DND-41 (cell line): ENCODE data around the gene CD207.

ENCODE experiments used
- ATAC-seq: fragments of 200-7000 bp; cut with Tn5 transposase; 3 replicates; pipeline ENCODE4 v1.9.1; 2021; ENCODE audit warnings: low read depth; ENCODE audit not compliant: insufficient read depth
- DNase-seq: peaks from one replicate; pipeline ENCODE4 v3.0.0-alpha.2; 2020
- H2AFZ ChIP-seq: 2 replicates; pipeline ENCODE4 v1.6.0; 2012; ENCODE audit warnings: low read depth, low read length
- H3K27ac ChIP-seq: 2 replicates; pipeline ENCODE4 v1.5.1; 2012; ENCODE audit warnings: low read length, inconsistent platforms
- H3K27me3 ChIP-seq: fragments of 200-600 bp; sonication (generic); 2 replicates; pipeline ENCODE4 v1.6.0; 2012; ENCODE audit warnings: low read length, mild to moderate bottlenecking, inconsistent platforms; ENCODE audit not compliant: insufficient read depth, poor library complexity
- H3K36me3 ChIP-seq: 2 replicates; pipeline ENCODE4 v1.5.1; 2012; ENCODE audit warnings: low read length, inconsistent platforms; ENCODE audit not compliant: insufficient read depth
- H3K4me1 ChIP-seq: 2 replicates; pipeline ENCODE4 v1.5.1; 2012; ENCODE audit warnings: mild to moderate bottlenecking, low read length; ENCODE audit not compliant: insufficient read depth
- H3K4me2 ChIP-seq: 2 replicates; pipeline ENCODE4 v1.6.0; 2012; ENCODE audit warnings: mild to moderate bottlenecking, moderate library complexity, low read length, inconsistent platforms; ENCODE audit not compliant: insufficient read depth
- H3K4me3 ChIP-seq, 2 experiments: fragments of 200-600 bp in 1 of 2; shearing (Covaris generic) in 1 of 2; 2 replicates each; pipeline ENCODE4 v1.5.1; 2012 to 2016; ENCODE audit warnings: inconsistent platforms in 2 of 2, low read length in 2 of 2, mild to moderate bottlenecking in 2 of 2, low read depth in 1 of 2, moderate library complexity in 1 of 2
- H3K79me2 ChIP-seq: 2 replicates; pipeline ENCODE4 v1.6.0; 2012; ENCODE audit warnings: low read length, inconsistent platforms; ENCODE audit not compliant: insufficient read depth
- H3K9ac ChIP-seq: 2 replicates; pipeline ENCODE4 v1.6.0; 2012; ENCODE audit warnings: low read depth, mild to moderate bottlenecking, inconsistent platforms, low read length, moderate library complexity
- H3K9me3 ChIP-seq: 2 replicates; pipeline ENCODE4 v1.5.1; 2012; ENCODE audit warnings: low read length, moderate library complexity, mild to moderate bottlenecking, inconsistent platforms; ENCODE audit not compliant: insufficient read depth, severe bottlenecking
- H4K20me1 ChIP-seq: 2 replicates; pipeline ENCODE4 v1.6.0; 2012; ENCODE audit warnings: low read length; ENCODE audit not compliant: insufficient read depth
- EZH2 ChIP-seq: IDR thresholded peaks from 3 replicates; pipeline ENCODE4 v1.6.1; 2012; ENCODE audit warnings: borderline replicate concordance, low read depth, mild to moderate bottlenecking, moderate library complexity, low read length, inconsistent platforms; ENCODE audit not compliant: severe bottlenecking
- TF ChIP-seq, protein P1 (sequence below): IDR thresholded peaks from 2 replicates; pipeline ENCODE4 v1.5.1; 2012; ENCODE audit warnings: borderline replicate concordance, low read length, moderate library complexity, mild to moderate bottlenecking; ENCODE audit not compliant: poor library complexity, severe bottlenecking; ENCODE audit errors: extremely low read depth

The CD207 gene

GRCh38 chr2:70832386-70832785, 3.2 kb downstream of the CD207 start:
- Histone ChIP-seq H2AFZ (no peak overlapping the region), H3K4me3 (no peak overlapping the region), H3K79me2 (no peaks in the 10 kb centered on the region), H3K27ac (no peak overlapping the region), H4K20me1 (peaks cover 2% of the 10 kb centered on the region; the same call in 1 of the 2 replicates), H3K36me3 (no peaks in the 10 kb centered on the region), H3K4me2 (no peak overlapping the region), H3K4me1 (no peaks in the 10 kb centered on the region), H3K27me3 (peaks cover 10% of the 10 kb centered on the region), H3K9me3 (no peaks in the 10 kb centered on the region), H3K9ac (no peak overlapping the region)
- TF ChIP-seq, protein P1, sequence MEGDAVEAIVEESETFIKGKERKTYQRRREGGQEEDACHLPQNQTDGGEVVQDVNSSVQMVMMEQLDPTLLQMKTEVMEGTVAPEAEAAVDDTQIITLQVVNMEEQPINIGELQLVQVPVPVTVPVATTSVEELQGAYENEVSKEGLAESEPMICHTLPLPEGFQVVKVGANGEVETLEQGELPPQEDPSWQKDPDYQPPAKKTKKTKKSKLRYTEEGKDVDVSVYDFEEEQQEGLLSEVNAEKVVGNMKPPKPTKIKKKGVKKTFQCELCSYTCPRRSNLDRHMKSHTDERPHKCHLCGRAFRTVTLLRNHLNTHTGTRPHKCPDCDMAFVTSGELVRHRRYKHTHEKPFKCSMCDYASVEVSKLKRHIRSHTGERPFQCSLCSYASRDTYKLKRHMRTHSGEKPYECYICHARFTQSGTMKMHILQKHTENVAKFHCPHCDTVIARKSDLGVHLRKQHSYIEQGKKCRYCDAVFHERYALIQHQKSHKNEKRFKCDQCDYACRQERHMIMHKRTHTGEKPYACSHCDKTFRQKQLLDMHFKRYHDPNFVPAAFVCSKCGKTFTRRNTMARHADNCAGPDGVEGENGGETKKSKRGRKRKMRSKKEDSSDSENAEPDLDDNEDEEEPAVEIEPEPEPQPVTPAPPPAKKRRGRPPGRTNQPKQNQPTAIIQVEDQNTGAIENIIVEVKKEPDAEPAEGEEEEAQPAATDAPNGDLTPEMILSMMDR, result no peak
- TF ChIP-seq EZH2, result no peak
- ATAC-seq, result no peak
- DNase-seq, result no peak

DNA sequence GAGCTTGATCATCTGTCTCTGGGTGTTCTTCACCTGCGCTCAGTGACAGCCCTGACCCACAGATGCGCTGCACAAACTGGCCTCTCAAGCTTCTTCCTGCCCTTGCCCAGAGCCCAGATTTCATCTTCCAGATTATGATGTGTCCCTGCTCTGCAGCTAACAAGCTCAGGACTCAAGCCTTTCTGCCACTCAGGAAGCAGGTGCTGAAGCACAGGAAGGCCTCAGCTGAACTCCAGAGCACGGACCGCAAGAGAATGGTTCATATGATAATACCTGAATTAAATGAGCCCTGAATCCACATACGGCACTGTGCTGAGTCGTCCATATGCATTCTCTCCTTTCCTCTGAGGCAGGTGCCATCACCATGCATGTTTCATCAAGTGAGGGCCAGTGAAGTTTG, 3.8 kb downstream of the CD207 start:
- Histone ChIP-seq H3K4me3 (no peak overlapping the region), H3K27me3 (peaks cover 10% of the 10 kb centered on the region), H3K4me2 (no peak overlapping the region), H3K36me3 (no peaks in the 10 kb centered on the region), H3K9me3 (no peaks in the 10 kb centered on the region), H3K27ac (no peak overlapping the region), H3K4me1 (no peaks in the 10 kb centered on the region), H2AFZ (no peak overlapping the region), H3K79me2 (no peaks in the 10 kb centered on the region), H4K20me1 (peaks cover 2% of the 10 kb centered on the region; the same call in 1 of the 2 replicates), H3K9ac (no peak overlapping the region)
- ATAC-seq (no peak), DNase-seq (no peak)
- TF ChIP-seq, protein P1, result no peak
- TF ChIP-seq EZH2, result no peak

- Histone ChIP-seq H3K27me3 (peaks cover 10% of the 10 kb centered on the region), H3K9ac (no peak overlapping the region), H2AFZ (no peak overlapping the region), H3K27ac (no peak overlapping the region), H3K36me3 (no peaks in the 10 kb centered on the region), H3K4me3 (no peak overlapping the region), H4K20me1 (peaks cover 2% of the 10 kb centered on the region; the same call in 1 of the 2 replicates), H3K9me3 (no peaks in the 10 kb centered on the region), H3K79me2 (no peaks in the 10 kb centered on the region), H3K4me2 (no peak overlapping the region), H3K4me1 (no peaks in the 10 kb centered on the region)
- no peak for TF ChIP-seq EZH2
- TF ChIP-seq, protein P1, result no peak
- ATAC-seq (no peak), DNase-seq (no peak)
Measured at GRCh38 chr2:70830366-70830765, 5.2 kb downstream of the CD207 start.

DNA sequence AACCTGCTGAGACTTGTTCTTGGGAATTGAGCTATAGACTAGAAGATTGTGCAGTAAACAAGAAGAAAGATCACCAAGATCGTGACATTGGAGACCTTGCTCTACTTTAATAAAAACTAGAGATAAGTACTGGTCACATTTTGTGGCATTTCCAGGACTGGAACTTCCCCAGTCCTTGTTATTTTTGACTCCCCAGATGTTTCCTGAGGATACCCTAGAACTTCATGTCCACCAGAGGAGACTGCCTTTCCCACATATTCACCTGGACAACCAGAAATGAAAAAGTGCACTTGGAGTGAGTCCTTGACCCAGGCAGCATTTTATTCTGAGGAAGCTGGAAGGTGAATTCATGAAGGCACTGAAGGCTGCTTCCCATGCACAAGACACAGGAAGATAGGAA, 5.7 kb downstream of the CD207 start:
- TF ChIP-seq EZH2, result no peak
- TF ChIP-seq, protein P1, result no peak
- H3K27me3 ChIP-seq, result peaks cover 10% of the 10 kb centered on the region
- H4K20me1 ChIP-seq, result peaks cover 2% of the 10 kb centered on the region; the same call in 1 of the 2 replicates

More for the DNA sequence above, 5.7 kb downstream of the CD207 start:
- Histone ChIP-seq H3K36me3 (no peaks in the 10 kb centered on the region), H2AFZ (no peak overlapping the region), H3K4me3 (no peak overlapping the region), H3K9me3 (no peaks in the 10 kb centered on the region), H3K27ac (no peak overlapping the region), H3K4me1 (no peaks in the 10 kb centered on the region), H3K9ac (no peak overlapping the region), H3K4me2 (no peak overlapping the region), H3K79me2 (no peaks in the 10 kb centered on the region)
- no peak for ATAC-seq
- DNase-seq, result no peak
